Colon (tissue), 2 donors: ENCODE results near the gene HBP1.
"Not testable (repeated sequence)": the region's sequence is repeated elsewhere in the genome, so short reads cannot be mapped to it uniquely, and the experiment has no call there.

ENCODE experiments used
- FAIRE-seq: peaks from 2 replicates; lab custom pipeline; 2012; peaks lifted over from hg19 to GRCh38; lab: Jason Lieb, UNC
- donor health status: control.
- donor health status: control.

The HBP1 gene

DNA sequence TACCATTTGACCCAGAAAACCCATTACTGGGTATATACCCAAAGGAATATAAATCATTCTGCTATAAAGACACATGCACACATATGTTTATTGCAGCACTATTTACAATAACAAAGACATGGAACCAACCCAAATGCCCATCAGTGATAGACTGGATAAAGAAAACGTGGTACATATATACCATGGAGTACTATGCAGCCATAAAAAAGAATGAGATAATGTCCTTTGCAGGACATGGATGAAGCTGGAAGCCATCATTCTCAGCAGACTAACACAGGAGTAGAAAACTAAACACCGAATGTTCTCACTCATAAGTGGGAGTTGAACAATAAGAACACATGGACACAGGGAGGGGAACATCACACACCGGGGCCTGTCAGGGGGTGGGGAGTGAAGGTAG is 13.1 kb upstream of the HBP1 start:
- not testable (repeated sequence) for FAIRE-seq

DNA sequence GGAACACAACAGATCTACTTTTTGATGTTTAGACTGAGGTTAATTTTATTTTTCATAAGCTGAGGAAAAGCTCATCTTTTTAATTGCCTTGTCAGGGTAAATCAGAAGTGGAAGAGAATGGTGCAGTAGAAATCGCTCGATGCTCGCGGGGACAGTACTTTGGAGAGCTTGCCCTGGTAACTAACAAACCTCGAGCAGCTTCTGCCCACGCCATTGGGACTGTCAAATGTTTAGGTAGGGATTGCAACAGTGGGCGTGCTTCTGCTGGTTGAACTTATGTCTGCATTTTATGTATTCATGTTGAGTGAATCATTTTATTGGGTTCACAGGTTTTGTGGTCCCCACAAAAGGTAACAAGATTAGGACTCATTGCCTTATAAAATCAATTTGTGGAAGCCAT is 11.7 kb upstream of the HBP1 start:
- no peak for FAIRE-seq

DNA sequence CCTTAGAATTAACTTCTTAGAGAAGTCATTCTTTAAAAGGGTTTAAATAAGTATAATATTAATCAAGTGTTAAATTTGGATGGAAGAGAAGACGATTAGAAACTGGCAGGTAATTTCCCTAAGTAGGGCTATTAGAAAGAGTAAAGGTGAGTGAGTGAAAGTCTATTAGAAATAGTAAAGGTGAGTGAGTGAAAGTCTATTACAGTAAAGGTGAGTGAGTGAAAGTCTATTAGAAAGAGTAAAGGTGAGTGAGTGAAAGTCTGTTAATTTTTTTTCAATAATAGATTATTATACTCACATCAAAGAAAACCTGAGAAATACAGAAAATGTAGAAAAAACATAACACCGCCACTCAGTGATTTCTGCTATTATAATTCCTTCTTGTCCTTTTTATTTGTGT is 10.8 kb upstream of the HBP1 start:
- no peak for FAIRE-seq

DNA sequence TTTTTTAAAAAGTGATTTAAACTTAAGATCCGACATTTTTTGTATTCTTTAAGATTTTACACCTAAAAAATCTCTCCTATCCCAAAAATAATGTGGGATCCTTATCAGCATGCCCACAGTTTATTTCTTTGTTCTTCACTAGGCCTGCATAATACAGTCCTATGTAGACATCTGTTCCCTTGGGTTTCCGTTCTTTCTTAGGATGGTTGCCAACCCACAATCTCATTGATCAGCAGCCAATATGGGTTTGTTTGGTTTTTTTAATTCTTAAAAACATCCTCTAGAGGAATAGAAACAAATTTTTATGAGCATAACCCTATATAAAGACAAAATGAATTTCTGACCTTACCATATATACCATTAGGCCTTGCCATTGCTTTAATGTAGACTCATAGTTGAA is 8.4 kb upstream of the HBP1 start:
- no peak for FAIRE-seq

DNA sequence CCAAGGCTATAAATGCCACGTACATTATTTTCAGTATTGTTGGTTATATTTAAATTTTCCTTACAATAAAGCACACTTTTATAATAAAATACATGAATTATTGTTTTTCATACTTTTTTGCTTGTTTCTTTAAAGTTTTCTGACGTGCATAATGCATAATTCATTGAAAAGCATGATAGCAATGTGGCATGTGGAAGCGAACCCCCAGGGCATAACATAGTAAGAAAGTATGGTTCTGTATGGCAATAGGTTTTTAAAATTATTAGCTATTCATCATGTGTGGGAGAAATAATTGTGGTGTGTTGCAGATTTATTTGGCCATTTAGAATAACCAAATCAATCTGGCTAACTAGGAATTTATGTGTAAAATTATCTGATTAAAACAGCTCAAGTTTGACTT is 7.4 kb upstream of the HBP1 start:
- no peak for FAIRE-seq

DNA sequence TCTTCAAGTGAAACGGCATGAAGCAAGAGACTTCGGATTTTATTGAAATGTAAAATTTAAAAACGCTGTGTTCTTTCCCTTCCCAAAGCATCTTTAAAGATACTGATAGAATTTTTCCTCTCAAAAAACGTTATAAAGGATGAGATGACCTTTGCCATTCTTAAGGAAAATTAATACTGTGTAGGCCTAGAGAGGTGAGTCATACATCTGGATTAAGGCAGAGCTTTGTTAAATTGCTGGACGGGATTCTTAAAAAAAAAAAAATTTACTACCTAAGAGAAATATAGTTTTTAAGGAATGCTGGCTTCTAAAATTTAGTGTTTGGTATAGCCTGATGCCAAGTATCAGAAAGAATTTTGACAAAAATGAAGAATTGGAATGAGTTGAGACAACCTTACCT is 6.3 kb upstream of the HBP1 start:
- FAIRE-seq: no peak

DNA sequence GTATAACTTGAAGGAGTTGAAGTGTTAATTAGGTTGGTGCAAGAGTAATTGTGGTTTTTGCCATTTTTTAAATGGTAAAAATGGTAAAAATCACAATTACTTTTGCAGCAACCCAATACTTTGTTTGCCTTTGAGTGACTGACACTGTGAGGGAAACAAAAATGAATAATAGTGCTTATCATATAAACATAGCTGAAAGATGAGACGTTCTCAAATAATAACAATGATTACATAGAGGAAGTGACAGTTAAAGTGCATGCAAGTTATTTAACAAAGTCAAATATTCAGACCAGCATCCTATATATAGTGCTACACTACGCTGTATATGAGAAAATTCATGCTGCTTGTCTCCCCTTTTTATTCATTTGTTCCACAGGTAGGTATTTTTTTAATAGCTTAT is 4.7 kb upstream of the HBP1 start:
- FAIRE-seq: no peak

DNA sequence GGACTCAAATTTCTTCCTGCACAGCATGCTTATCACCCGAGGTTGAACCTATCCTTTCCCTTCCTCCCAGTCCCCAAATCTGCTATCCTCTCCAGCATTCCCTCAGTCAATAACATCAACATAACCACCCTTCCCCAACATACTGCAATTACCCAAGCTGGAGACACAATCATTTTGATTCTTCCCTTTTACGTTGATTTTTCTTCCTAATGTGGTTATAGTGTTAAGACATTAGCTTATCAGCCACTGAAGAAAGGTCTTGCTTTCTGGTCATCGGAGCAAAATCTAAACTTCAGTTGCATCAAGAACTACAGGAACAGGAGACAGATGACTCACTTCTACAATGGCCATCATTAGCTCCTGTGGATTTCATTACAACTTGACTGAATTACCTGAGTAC is 3.5 kb upstream of the HBP1 start:
- no peak for FAIRE-seq

DNA sequence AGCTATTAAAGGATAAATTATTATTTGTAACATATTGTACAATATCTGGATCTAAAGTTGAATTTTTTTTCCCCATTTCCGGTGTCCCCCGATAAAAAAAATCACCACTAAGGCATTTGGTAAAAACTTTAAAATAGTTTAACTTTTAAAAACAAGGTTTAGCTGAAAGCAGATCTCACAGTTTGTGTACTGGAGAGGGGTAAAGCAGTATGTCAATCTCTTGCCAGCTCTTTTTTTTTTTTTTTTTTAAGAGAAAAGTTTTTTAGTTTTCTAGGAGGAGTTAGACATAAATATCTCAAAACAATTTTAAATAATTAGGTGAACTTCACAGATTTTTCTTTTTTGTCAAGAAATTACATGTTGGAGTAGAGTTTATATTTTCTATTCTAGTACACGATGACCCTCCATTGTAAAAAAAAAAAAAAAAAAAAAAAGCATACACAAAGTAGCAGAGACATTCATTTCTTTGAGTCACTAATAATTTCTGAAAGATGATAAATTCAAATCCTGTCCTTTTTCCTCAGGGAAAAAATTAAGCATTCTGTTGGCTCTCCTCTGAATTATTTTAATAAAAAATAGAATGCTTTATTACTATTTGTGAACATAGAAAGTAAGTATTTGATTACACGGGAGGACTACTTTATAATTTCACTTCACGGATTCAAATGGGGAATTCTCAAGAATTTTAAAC is 1.9 kb upstream of the HBP1 start:
- FAIRE-seq: no peak

DNA sequence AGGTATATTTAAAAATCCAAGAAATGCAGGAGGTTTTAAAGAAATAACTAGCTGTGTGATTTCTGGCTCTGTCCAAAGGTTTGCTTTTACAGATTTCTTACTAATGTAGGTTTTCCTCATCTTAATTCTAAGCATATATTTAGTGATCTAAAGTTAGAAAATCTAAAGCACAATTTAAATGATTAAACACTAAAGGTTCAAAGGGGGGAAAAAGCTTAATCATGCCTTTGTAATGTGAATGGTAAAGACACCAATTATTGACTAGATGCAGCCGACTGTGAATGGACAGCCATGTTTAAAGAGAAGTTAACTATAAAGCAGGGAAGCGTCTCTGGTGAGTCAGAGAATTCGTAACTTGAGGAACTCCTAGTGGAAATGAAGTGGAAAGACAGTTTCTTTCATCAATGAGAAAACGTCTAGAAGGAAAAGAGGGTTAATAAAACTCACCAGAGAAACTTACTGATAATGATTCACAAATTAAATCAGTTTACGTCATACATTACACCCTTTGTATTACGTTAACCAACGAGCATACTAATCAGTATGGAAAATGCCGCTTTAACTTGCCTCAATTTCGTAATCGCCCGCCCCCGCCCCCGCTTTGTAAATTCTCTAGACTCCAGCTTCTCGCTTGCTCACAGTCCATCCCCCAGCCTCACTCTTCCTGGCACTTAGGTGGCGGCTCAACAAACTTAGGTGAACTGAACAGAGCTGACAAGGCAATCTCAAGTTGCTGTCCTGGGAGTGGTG is 1.1 kb upstream of the HBP1 start:
- FAIRE-seq: peak; percentile 18

DNA sequence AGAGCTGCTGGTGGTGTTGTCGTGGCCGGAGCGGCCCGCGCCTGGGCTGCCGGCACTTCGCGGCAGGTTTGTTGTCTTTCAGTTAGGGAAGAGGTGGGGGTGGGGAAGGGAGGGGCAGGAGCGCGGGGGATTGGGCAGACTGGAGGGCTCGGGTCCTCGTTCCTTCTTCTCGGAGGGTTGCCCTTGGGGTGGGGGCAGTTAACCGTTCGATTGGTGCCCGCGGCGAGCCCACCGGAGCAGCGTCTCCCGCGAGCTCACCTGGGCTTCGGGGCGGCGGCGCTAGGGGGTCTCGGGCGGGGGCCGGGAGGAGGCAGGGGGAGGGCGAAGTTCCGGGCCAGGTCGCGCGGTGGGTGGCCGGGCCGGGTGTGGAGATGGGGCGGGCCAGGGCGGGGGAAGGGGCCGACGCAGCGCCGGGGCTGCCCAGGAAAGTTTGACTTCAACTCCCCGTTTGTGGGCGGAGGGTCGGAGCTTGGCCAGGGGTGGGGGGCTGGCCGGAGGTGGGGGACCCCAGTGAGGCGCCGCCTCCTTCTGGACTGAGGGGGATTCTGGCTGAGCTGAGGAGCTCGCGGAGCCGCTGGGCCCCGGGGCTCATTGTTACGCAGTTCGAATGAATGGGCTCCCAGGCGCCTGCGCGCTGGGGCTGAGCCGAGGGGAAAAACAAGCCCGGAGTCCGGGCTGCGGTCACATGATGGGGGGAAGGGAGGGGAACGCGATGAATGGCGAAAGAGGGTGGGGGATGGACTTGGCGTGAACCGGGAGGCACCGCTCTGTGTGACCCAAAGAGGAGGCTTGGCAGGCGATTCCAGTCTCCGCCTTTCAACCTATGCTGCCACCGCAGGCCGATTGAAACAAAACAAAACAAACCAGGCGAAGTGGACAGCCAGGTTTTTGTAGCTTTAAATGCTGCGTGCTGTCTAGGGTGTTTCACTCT is 582 bp downstream of the HBP1 start:
- FAIRE-seq: no peak

DNA sequence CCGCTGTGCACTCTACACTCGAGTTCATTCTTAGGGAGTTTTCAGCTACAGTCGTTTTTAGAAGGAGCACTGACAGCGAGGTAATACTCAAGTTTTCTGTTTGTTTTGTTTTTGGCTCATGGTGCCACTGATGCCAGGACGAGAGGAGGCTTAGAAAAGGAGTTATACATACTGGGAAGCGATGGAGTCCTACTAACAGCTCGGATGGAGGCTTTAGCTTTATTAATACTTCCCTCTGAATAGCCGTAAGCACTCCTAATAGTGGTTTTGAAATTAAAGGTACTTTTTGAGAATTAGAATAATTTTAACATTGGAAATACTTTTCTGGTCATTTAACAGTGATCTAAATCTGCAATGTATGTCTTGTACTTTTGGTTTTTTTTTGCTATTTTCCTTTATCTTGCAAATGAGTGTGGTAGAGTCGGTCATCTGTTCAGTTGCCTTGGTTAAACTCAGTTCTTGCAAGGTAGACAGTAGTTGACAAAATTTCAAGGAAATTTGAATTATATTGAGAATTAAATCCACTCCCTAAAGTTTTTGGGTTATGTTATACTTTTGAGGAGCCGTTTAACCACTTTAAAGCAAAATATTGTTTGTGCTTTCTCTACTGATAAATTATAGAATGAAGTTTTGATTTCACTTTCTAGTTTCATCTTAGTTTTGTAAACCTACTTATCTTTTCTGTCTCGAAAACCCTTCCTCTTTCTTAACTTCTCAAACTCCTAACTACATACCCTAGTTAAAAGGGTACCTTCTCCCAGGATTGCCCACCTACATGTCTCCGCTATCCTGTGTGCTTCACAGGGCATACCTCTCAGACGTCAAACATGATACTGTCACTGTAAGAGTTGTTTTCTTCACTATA is 1.5 kb downstream of the HBP1 start:
- FAIRE-seq: no peak

DNA sequence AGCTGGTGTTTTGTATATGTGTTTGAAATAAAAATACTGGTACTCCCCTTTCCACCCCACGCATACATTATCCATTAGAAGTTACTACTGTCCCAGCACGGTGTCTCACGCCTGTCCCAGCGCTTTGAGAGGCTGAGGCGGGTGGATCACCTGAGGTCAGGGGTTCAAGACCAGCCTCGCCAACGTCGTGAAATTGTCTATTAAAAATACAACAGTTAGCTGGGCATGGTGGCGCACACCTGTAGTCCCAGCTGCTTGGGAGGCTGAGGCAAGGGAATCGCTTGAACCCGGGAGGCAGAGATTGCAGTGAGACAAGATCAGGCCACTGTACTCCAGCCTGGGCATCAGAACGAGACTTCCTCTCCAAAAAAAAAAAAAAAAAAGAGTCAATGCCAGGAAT is 2.7 kb downstream of the HBP1 start:
- no peak for FAIRE-seq

DNA sequence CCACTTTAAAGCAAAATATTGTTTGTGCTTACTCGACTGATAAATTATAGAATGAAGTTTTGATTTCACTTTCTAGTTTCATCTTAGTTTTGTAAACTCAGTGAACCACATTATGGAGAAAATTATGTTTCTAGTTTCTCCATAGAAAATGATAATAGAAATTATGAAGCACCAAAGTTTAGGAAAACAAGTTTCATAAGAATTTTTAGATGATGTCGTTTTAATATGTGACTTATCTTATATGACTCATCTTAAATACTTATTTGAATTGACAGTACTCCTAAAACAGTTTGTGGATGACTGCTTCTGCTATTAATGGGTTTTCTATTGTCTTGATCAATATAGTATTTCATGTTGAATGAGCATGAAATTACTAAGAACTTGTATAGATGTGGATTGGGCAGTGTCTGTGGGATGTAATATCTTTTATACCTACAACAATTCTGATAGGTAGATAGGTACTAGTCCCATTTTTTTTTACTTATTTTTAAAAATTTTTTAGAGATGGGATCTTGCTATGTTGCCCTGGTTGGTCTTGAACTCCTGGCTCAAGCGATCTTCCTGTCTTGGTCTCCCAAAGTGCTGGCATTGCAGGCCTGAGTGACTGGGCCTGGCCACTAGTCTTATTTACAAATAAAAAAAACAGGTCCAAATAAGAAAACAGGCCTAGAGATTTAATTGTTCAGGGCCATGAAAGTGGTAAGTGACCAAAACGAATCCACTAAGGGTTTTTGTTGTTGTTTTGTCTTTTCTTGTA is 3.7 kb downstream of the HBP1 start:
- FAIRE-seq: peak; percentile 14

DNA sequence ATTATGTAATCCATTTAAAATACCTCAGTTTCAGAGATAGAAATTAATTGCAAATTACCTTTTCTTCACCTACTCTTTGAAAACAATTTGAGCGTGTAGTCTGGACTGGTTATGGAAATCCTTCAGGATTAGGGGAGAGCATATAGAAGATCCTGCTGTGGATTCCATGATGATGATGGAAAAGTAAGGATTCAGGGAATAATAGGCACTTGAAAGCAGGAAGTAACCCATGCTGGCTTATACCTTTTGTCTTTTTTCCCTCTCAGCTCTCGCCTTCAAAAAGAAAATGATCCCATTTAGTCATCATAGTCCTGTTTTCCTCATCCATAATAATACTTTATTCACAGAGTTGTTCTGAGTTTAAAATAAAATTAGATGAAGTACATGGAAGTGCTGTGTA is 4.4 kb downstream of the HBP1 start:
- no peak for FAIRE-seq

DNA sequence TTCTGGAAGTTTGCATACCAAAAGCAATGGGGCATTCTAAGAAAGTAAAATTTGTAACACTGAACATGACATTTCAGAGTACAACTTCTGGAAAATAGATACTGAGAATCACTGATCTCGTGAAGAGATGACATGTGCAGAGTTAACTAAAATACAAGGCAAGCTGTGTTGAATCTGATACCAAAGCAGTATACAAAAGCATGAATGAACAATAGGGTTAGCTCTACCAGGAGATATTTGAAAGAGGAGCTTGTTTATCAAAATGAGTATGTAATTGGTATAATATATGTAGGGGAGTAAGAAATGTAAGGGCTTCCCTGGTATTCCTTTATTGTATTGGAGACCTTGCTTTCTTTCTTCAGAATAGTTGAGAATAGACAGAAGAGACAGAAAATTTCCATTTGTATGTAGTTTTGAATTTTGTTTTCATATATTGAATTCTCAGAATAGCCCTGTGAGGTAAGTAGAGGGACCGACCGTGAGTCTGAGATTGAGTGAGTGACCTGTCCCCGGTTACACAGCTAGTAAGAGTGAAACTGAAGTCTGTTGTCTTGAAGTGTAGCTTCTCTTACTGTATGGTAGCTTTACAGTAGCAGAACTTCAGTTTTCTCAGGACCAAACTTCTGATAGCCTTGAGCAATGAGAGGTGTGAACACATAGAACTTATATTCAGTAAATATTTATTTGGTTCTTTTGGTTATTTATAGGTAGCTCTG is 5.0 kb downstream of the HBP1 start:
- no peak for FAIRE-seq

DNA sequence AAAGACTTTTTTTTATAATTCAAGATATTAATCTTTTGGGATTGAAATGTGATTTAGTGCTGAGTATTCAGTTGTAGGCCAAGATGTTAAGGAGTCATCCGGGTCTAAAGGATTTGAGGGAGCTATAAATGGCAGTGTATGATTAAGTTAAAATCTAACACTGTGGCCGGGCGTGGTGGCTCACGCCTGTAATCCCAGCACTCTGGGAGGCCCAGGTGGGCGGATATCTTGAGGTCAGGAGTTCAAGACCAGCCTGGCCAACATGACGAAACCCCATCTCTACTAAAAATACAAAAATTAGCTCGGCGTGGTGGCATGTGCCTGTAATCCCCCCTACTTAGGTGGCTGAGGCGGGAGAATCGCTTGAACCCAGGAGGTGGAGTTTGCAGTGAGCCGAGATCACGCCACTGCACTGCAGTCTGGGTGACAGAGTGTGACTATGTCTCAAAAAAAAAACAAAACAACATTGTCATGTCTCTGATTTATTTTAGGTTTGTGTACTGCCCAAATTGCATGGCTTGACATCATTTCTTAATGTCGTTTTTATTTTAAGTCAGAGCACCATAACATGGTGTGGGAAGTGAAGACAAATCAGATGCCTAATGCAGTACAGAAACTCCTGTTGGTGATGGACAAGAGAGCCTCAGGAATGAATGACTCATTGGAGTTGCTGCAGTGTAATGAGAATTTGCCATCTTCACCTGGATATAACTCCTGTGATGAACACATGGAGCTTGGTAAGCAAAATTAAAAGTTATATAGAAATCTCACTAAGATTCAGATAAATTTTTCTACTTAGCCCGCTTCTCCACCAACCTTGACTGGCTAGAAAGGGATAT is 10.7 kb downstream of the HBP1 start:
- no peak for FAIRE-seq

DNA sequence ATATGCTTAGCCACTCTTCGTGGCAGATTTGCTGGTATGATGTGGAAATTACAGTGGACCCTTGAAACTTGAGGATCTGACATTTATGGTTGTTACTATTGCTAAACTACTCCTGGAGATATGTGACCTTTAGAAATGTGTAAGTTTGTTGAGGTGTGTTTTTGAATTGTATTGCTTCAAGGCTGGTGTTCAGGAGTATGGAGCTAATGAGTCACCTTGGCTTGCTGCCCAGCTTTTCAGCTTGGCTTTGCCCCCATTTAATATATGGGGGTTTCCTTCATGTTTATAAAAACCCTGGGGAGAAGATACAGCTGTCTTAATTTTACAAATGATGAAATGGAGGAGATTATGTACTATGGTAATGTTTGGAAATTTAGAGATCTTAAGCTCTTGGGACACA is 11.6 kb downstream of the HBP1 start:
- no peak for FAIRE-seq

DNA sequence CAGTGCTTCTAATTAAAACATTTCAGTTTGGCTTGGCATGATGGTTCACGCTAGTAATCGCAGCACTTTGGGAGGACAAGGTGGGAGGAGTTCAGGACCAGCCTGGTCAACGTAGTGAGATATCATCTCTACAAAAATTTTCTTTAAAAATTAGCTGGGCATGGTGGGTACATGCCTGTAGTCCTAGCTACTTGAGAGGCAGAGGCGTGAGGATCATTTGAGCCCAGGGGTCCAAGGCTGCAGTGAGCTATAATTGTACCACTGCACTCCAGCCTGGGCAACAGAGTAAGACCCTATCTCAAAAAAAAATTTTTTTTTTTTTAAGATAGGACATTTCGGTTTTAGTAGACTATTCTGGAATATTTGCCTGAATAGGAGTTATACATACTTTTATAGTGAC is 12.4 kb downstream of the HBP1 start:
- no peak for FAIRE-seq

DNA sequence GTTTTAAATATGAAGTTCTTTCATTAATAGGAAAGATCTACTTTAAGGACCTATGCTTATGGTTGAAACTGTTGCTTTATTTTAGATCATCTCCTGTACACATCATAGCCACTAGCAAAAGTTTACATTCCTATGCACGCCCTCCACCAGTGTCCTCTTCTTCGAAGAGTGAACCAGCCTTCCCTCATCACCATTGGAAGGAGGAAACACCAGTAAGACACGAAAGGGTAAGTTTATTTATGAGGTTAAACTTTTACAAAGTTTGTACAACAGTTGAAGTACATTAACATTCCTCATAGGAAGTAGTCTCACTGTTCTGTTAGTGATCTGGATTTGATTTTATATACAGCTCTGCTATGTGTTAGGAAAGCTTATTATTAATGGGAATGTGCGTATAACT is 16.9 kb downstream of the HBP1 start:
- no peak for FAIRE-seq
